ENCODE data around the gene JAZF1. TPM values are rescaled to one million over a fixed set of nuclear protein-coding genes. Genes with fewer than 3 reads are reported as not detected.

JAZF1 gene
- total RNA-seq, 2 donors from 2014 or later: 12.6 to 23.6 TPM

DNA sequence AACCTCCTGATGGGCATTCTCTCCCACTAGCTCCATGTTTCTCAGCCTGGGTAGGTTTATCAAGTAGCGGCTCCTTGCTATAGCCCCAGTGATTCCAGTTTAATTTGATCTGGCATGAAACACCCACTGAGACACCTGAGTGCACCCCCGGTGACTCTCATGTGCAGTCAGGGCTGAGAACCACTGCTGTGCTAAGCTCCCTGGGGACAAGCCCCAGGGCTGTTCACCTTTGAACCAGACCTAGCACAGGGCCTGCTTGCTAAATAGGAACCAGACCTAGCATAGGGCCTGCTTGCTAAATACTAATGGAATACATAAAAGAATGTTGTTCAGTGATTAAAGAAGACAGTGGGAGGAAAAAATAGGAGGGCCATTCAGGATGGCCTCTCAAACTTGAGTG lies 167.6 kb downstream of the JAZF1 start:
- peak in 1 of 2 donors; percentile 41 for ATAC-seq
- H3K27me3 Mint-ChIP-seq: no peaks in the 10 kb centered on the region

DNA sequence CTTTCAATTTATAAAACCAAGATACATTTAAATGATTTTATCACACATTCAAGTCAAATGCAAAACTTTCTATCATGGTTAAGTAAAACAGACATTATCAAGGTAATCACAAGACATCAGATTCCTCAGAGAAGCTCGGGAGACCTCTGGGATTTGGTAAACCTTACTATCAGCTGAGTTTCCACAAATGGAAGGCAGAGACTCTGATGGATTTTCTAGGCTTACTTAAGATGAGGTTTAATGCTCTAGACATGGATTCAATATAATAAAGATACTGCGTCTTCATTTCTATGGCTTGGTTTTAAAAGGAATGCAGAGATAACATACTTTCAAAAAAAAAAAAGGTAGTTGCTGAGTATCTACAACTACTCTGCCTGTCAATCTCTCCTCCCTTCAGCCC lies 171.7 kb downstream of the JAZF1 start:
- no peak for DNase-seq (ENCODE audit: low spot score)
- no peak for ATAC-seq
- Mint-ChIP-seq H3K36me3 (peaks cover 4% of the 10 kb centered on the region), H3K27ac (peak overlapping the region; percentile 13 to 15), H3K27me3 (no peaks in the 10 kb centered on the region), H3K9me3 (no peaks in the 10 kb centered on the region), H3K4me3 (no peak overlapping the region), H3K4me1 (ENCODE audit: low read depth in 2 of 2) (peaks cover 41 to 45% of the 10 kb centered on the region in 2 donors)

More for the DNA sequence above, 167.6 kb downstream of the JAZF1 start:
- Mint-ChIP-seq H3K4me3 (no peak overlapping the region), H3K27ac (peak overlapping the region in 1 of 2 donors; percentile 59), H3K4me1 (ENCODE audit: low read depth in 2 of 2) (peaks cover 42 to 46% of the 10 kb centered on the region in 2 donors), H3K9me3 (peaks cover 5% of the 10 kb centered on the region), H3K36me3 (peaks cover 11% of the 10 kb centered on the region)
- DNase-seq (ENCODE audit: low spot score): no peak

DNA sequence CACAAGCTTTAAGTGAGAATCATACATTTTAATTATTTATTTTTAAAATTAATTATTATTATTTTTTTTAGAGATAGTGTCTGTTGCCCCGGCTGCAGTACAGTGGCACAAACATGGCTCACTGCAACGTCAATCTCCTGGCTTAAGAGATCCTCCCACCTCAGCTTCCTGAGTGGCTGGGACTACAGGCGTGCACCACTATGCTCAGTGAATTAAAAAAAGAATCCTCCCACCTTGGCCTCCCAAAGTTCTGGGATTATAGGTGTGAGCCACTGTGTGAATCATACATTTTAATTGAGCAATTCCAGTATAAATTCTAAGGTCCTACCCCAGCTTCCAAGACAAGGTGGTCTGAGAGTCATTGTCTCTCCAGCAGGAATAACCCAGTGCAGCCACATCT lies 172.4 kb downstream of the JAZF1 start:
- no peak overlapping the region for H3K4me3 Mint-ChIP-seq
- H3K27me3 Mint-ChIP-seq: no peaks in the 10 kb centered on the region
- no peak overlapping the region for H3K27ac Mint-ChIP-seq
- H3K9me3 Mint-ChIP-seq: no peaks in the 10 kb centered on the region
- no peak for ATAC-seq
- DNase-seq (ENCODE audit: low spot score): no peak
- peaks cover 41 to 43% of the 10 kb centered on the region in 2 donors for H3K4me1 Mint-ChIP-seq (ENCODE audit: low read depth in 2 of 2)
- H3K36me3 Mint-ChIP-seq: no peaks in the 10 kb centered on the region

DNA sequence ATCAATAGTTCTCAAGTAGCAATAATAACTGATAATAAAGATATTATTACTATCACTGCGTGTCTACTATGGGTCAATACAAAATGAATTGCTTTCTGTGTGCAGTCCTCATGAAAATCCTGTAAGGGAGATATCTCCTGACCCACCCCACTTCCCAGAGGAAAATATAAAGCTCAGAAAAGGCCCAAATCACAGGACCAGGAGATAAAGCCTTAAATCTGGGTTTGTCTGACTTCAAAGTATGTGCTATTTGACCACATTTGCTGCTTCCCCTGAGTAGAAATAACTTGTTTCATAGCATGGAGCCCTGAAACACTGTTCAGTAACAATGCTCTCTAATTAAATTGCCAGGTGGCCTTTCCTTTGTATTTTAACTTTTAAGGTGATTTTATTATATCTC lies 174.1 kb downstream of the JAZF1 start:
- H3K27me3 Mint-ChIP-seq: no peaks in the 10 kb centered on the region
- H3K4me3 Mint-ChIP-seq: no peak overlapping the region
- DNase-seq (ENCODE audit: low spot score) (no peak), ATAC-seq (no peak)
- peak overlapping the region in 1 of 2 donors; percentile 84 for H3K27ac Mint-ChIP-seq
- no peaks in the 10 kb centered on the region for H3K9me3 Mint-ChIP-seq
- no peaks in the 10 kb centered on the region for H3K36me3 Mint-ChIP-seq
- H3K4me1 Mint-ChIP-seq (ENCODE audit: low read depth in 2 of 2): peaks cover 46 to 49% of the 10 kb centered on the region in 2 donors

DNA sequence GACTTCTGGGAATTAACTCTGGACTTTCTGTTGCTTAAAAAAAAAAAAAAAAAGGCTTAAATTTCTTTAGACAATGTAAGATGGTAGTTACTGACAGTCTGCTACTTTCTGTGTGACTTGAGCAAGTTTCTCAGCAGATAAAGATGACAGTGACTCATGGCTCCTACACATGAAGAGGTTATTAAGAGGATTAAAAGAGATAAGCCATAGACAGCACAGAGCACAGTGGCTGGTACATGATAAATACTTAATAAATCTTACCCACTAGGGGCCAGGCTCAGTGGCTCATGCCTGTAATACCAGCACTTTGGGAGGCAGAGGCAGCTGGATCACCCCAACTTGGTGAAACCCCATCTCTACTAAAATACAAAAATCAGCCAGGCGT lies 174.8 kb downstream of the JAZF1 start:
- ATAC-seq (peak; percentile 46 to 52), DNase-seq (ENCODE audit: low spot score) (no peak)
- Mint-ChIP-seq H3K27ac (peak overlapping the region; percentile 59 to 84), H3K4me3 (peak overlapping the region; percentile 50), H3K27me3 (no peaks in the 10 kb centered on the region), H3K9me3 (no peaks in the 10 kb centered on the region), H3K4me1 (ENCODE audit: low read depth in 2 of 2) (peaks cover 47 to 53% of the 10 kb centered on the region in 2 donors), H3K36me3 (no peaks in the 10 kb centered on the region)

DNA sequence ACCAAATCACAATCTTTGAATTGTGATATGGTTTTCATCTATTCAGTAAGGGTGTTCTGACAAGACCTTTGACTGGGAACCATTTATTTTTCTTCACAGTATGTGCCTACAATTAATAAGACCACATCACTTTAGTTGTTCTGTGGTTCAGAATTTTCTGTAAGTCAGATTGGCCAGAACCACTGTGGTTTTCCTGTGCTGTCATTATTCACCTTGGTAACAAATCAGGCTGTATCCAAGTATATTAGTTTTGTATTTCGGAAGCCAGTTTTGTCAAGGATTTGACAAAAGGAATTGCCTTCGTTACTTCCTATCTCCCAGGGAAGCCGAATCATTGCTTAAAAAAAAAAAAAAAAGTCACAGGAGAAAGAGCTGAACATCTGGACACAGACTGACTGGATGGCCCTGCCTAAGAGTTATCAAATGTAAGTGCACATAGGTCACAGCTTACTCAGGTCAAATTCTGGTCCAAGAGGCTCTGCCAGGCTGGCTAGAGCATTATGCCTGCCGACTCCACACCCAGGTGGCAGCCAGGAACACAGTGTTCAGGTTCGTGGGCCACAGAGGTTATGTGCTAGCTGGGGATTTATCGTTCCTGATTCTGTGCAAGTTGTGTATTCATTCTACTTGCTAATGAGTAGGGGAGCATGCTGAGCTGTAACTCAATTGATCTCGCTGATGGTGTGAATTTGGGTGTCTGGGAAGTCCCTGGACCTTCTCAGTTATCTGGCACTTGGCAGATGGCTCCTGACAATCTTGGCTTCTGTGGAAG lies 175.3 kb downstream of the JAZF1 start:
- Mint-ChIP-seq H3K27ac (peak overlapping the region; percentile 59 to 84), H3K36me3 (no peaks in the 10 kb centered on the region), H3K4me1 (ENCODE audit: low read depth in 2 of 2) (peaks cover 47 to 50% of the 10 kb centered on the region in 2 donors), H3K27me3 (no peaks in the 10 kb centered on the region), H3K4me3 (peak overlapping the region; percentile 50), H3K9me3 (no peaks in the 10 kb centered on the region)
- DNase-seq (ENCODE audit: low spot score) (no peak), ATAC-seq (peak; percentile 32 to 52)

DNA sequence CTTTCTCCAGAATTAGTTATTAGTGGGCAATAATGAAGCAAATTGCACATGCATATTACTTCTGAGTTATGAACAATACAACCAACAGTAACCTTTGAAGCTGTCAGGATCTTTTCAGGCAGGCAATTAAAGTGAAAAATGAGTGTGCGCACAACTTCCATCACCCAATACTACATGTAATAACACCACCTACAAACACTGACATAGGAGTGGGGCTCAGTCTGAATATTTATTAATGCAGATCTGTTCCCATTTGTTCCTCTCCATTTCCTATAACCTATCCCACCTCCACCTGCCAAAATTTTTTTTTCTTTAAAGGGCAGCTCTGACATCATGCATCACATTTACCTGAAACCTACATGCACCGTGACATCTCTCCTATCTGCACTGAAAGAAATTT lies 177.2 kb downstream of the JAZF1 start:
- DNase-seq (ENCODE audit: low spot score) (no peak), ATAC-seq (no peak)
- H3K4me3 Mint-ChIP-seq: no peak overlapping the region
- no peaks in the 10 kb centered on the region for H3K9me3 Mint-ChIP-seq
- H3K36me3 Mint-ChIP-seq: no peaks in the 10 kb centered on the region
- no peaks in the 10 kb centered on the region for H3K27me3 Mint-ChIP-seq
- H3K27ac Mint-ChIP-seq: peak overlapping the region in 1 of 2 donors; percentile 3
- H3K4me1 Mint-ChIP-seq (ENCODE audit: low read depth in 2 of 2): peaks cover 46 to 49% of the 10 kb centered on the region in 2 donors

DNA sequence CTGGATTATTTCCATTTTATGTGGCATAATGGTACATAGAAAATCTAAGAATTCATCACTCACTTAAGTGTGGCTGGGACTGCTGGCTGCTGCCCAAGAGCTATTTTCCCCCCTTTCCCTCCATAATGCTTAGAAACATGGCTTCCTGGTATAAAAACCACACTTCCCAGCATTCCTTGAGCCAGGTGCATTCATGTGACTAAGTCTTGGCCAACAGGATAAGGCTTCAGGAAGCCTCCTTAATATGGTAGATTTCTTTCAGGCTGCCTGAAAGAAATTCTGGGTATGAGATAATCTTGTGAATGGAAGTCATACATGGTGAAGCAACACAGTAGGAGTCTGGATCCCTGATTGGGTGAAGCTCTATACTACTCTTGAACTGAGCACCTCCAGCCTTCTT lies 178.0 kb downstream of the JAZF1 start:
- H3K4me3 Mint-ChIP-seq: no peak overlapping the region
- no peak for DNase-seq (ENCODE audit: low spot score)
- peaks cover 45 to 51% of the 10 kb centered on the region in 2 donors for H3K4me1 Mint-ChIP-seq (ENCODE audit: low read depth in 2 of 2)
- ATAC-seq: no peak
- H3K9me3 Mint-ChIP-seq: no peaks in the 10 kb centered on the region
- no peaks in the 10 kb centered on the region for H3K36me3 Mint-ChIP-seq
- no peak overlapping the region for H3K27ac Mint-ChIP-seq
- no peaks in the 10 kb centered on the region for H3K27me3 Mint-ChIP-seq

DNA sequence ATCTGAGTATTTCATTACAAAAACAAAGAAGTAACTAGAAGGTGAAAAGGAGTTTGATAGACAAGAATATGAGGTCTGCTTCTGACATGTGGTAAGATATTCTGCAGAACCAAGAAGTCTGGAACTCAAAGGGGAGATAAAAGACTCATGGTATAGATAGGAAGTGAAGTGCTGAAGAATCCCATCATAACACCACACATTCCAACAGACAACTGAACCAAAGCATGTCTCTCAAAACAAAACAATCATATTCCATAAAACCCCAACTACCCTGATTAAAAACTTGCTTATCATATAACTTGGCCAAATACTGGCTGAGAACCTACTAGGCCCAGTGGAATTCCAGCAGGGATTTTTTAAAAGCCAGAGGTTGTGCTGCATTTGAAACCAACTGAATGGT lies 178.7 kb downstream of the JAZF1 start:
- H3K27me3 Mint-ChIP-seq: no peaks in the 10 kb centered on the region
- ATAC-seq: no peak
- H3K4me1 Mint-ChIP-seq (ENCODE audit: low read depth in 2 of 2): peaks cover 50 to 57% of the 10 kb centered on the region in 2 donors
- no peaks in the 10 kb centered on the region for H3K9me3 Mint-ChIP-seq
- no peak overlapping the region for H3K27ac Mint-ChIP-seq
- no peak overlapping the region for H3K4me3 Mint-ChIP-seq
- DNase-seq (ENCODE audit: low spot score): no peak
- H3K36me3 Mint-ChIP-seq: no peaks in the 10 kb centered on the region

DNA sequence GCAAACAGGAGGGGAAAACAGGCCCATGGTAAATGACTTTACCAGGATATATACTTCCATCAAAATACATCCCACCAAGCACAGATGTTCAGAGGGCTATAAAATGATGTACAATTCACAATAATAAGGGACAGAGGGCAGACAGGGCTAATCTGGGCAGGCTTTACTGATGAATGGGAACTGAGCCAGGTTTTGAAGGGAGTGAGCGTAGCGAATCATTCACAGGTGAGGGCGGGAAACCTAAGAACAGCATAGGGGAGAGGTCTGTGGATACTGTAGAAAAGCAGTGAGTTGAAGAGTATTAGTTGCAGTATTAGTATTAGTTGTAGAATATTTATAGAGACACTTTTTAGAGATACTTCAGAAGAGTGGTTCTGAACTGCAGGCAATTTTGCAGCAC lies 180.8 kb downstream of the JAZF1 start:
- DNase-seq (ENCODE audit: low spot score): no peak
- H3K4me3 Mint-ChIP-seq: no peak overlapping the region
- no peak for ATAC-seq
- H3K36me3 Mint-ChIP-seq: no peaks in the 10 kb centered on the region
- no peaks in the 10 kb centered on the region for H3K9me3 Mint-ChIP-seq
- no peak overlapping the region for H3K27ac Mint-ChIP-seq
- H3K27me3 Mint-ChIP-seq: no peaks in the 10 kb centered on the region
- H3K4me1 Mint-ChIP-seq (ENCODE audit: low read depth in 2 of 2): peaks cover 54 to 65% of the 10 kb centered on the region in 2 donors

DNA sequence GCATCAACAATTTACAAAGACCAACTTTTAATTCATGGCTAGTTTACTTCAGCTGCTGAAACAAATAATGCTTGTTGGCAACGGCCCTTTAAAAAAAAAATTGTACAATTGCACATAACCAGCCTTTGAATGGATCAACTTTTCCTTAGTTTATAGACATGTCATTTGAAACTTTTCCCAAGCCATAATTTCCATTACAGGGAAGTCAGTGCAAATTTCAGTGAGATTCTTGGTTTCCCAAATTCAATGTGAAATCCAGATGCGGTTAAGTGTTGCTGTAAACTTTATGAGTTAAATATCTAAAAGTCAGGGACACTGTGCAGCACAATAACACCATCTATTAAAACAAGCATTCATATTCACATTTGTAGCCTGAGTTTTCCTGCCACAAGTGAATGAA lies 182.2 kb downstream of the JAZF1 start:
- no peaks in the 10 kb centered on the region for H3K27me3 Mint-ChIP-seq
- H3K9me3 Mint-ChIP-seq: no peaks in the 10 kb centered on the region
- no peaks in the 10 kb centered on the region for H3K36me3 Mint-ChIP-seq
- DNase-seq (ENCODE audit: low spot score) (no peak), ATAC-seq (no peak)
- no peak overlapping the region for H3K27ac Mint-ChIP-seq
- no peak overlapping the region for H3K4me3 Mint-ChIP-seq
- peaks cover 65 to 71% of the 10 kb centered on the region in 2 donors for H3K4me1 Mint-ChIP-seq (ENCODE audit: low read depth in 2 of 2)

DNA sequence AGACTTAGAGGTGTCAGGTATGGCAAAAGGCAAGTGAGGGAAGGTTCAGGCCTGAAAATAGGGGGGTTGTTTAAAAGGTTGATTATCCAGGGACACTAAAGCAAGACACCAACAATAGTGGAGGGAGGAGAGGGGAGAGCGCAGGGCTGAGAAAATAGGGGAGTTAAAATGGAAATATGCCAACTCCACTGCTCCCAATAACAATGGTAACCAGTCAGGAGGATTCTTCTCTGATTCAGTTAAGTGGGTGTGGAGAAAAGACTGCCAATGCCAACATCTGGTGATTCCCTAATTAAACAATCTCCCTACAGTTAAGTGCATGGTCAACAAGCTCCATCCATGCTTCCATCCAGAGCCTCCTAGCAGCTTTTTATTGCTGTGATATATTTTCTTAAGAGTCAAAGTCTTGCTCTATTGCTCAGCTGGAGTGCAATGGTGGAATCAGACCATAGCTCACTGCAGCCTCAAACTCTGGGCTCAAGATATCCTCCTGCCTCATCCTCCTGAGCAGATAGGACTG lies 183.3 kb downstream of the JAZF1 start:
- no peaks in the 10 kb centered on the region for H3K36me3 Mint-ChIP-seq
- DNase-seq (ENCODE audit: low spot score) (no peak), ATAC-seq (no peak)
- H3K4me1 Mint-ChIP-seq (ENCODE audit: low read depth in 2 of 2): peaks cover 66 to 71% of the 10 kb centered on the region in 2 donors
- no peaks in the 10 kb centered on the region for H3K27me3 Mint-ChIP-seq
- no peaks in the 10 kb centered on the region for H3K9me3 Mint-ChIP-seq
- H3K27ac Mint-ChIP-seq: peak overlapping the region; percentile 17 to 55
- H3K4me3 Mint-ChIP-seq: no peak overlapping the region

DNA sequence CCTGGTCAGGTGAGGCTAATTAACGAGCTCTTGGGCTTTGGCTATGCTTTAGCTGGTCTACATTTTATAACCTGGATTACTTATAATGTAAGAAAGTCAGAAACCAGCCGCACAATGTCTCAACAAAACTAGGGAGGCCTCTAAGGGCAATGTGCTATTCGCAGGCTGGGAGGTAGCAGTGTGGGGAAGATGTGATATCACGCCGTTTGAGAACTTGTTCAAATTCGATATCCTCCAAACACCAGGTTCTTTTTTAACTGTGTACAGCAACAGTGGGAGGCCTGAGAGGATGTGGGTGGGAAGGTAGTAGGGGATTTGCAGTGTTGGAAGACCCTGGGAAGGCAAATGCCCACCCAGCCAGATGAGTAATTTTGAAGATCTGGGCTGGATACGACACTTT lies 184.5 kb downstream of the JAZF1 start:
- DNase-seq (ENCODE audit: low spot score) (no peak), ATAC-seq (no peak)
- H3K4me1 Mint-ChIP-seq (ENCODE audit: low read depth in 2 of 2): peaks cover 63 to 68% of the 10 kb centered on the region in 2 donors
- H3K27ac Mint-ChIP-seq: peak overlapping the region; percentile 17 to 54
- H3K27me3 Mint-ChIP-seq: no peaks in the 10 kb centered on the region
- H3K9me3 Mint-ChIP-seq: no peaks in the 10 kb centered on the region
- peak overlapping the region; percentile 23 for H3K4me3 Mint-ChIP-seq
- H3K36me3 Mint-ChIP-seq: no peaks in the 10 kb centered on the region

DNA sequence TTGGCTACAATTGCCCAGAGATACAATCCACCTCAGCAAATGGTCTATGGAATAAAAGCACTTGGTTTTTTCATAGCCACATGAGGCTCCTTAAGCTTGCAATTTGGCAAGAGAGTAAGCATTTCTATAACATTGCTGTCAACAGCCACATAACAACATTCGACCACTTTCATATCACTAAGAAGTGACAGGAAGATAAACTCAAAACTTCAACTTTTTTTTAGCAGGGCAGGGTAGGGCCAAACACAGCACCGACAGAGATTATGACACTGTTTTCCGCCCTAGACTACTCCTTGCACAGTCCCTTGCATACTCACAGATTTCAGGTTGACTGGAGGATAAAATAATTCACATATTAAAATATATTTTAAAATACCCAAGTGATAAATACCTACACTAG lies 185.4 kb downstream of the JAZF1 start:
- Mint-ChIP-seq H3K36me3 (no peaks in the 10 kb centered on the region), H3K4me3 (peak overlapping the region; percentile 33), H3K27me3 (no peaks in the 10 kb centered on the region), H3K27ac (peak overlapping the region; percentile 29 to 75), H3K9me3 (no peaks in the 10 kb centered on the region), H3K4me1 (ENCODE audit: low read depth in 2 of 2) (peaks cover 67 to 73% of the 10 kb centered on the region in 2 donors)
- DNase-seq (ENCODE audit: low spot score): no peak
- ATAC-seq: no peak

Data from natural killer cell treated with Interleukin-12 subunit alpha and Interleukin-12 subunit beta and Interleukin-15 and Interleukin-18, amount 100 ng/mL, for 72 hours (primary cell).